Brain pericyte (primary cell): ENCODE data around the gene C10orf105.

Experiments used
- DNase-seq: peaks from one replicate; pipeline ENCODE4 v3.0.0-alpha.2; 2012; ENCODE audit warnings: low read depth, low spot score

The C10orf105 gene

DNA sequence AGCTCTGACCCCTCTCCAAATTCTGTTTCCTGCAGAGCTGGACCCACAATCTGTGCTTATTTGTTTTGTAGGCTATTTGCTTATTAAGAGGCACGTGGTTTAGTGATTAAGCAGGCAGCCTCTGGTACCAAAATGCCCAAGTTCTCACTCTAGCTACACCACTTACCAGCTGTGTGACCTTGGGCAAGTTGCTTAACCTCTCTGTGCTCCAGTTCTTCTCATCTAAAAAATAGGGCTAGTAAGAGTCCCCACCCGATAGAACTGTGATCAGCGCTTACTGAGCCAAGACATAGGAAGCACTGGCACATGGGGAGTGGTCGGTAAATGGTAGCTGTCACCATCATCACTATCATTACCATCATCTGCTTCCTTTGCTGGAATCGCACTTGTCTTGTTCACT is 20.8 kb downstream of the C10orf105 start:
- DNase-seq: no peak

DNA sequence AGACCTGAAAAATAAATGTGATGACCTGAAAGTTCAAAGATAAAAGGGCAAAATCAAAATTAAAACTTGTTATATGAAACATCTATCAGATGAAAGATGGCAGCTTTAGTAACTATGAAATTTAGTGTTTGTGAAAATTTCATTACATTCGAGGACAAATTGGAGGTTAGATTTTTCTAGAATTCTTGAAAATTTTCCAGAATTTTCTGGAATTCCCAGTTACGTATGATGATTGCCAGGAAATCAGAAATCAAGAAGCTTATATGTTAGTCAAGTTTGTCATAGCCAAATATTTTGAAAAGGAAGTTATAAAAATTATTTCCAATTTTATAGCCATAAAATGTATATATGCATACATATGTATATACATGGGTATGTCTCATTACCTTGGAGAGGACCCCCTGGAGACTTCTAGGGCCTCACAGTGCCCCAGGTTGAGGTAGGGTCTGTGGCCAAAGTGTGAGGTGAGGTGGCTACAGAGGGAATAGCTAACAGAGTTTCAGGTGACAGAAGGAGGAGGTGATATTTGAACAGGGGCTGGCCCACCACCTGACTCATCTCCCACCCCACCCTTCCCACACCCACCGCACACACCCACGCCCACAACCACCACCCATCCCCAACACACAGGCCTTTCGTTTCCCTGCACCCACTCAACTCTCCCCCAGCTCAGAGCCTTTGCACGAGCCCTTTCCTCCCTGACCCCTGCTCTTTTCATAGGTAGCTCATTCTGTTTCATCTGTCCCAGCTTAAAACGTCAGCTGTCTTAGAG is 21.5 kb downstream of the C10orf105 start:
- no peak for DNase-seq

DNA sequence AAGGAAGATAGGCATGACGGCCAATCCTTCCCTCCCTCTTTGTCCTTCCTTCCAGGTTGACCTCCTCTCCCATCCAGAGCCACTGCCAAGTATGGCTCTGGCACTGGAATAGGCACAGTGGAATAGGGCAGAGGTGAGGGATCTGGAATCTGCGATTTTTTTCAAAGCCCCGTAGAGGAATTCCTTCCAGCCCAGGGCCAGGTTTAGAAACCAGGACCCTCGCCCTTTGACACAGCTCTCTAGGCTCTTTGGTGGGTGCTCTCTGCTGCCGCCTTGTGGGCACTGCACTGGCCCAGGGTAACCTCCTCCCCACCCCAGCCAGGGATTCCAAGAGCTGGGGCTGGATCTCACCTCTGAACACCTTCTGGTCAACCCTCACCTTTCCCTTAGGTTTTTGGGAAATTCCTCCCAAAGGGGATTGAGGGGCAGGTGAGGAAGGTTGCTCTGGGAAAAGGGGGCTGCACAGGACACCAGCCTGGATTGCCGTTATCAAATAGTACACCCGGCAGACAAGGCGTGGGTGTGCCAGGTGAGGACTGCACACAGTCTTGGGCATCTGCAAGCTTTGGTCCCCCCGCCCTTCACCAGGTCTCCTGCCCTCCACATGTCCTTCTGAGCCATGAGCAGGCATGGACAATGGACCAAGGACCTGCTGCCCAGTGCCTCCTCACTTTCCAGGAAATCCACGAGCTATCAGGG is 22.8 kb downstream of the C10orf105 start:
- DNase-seq: no peak

DNA sequence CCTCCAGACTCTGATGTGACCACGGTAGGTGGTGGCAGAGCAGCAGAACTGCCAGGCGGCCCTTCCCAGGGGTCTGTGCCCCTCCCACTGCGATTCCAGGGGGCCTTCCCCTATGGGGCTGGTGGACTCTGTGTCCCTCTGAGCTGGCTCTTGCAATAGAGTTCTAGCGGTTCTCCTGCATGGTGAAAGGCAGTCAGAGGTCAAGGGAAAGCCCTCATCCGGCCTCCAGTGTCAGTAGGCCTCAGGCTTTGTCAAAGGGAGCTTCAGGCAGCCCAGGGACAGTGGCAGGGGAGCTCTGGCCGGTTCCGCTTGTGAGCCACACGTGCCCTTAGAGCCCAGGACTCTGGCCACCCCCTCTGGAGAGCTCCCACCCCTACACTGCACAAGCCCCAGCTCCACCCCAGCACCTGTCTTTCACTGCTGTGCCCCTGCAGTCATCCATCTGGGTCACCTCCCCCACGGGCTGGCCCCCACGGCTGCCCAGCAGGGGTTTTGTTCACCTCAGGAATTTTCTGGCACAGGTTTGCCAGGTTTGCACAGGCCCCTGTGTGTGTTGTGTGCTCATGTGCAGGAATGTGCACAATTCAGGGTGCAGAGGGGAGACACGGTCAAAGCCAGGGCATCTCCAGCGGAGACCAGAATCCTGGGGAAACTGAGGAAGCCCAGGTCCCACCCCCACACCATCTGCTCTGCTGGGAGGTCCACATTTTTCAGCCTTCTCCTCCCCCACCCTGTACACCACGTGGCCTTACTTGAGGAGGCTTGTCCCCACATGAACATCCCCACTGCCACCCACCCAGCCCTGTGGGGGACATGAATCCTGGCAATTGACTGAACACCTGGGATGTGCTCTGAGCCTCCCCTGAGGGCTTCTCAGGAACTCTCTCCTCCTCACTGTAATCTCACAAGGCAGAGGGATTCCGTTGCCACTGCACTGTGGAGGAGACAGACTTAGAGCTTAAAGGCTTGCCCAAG is 23.8 kb downstream of the C10orf105 start:
- DNase-seq: no peak

DNA sequence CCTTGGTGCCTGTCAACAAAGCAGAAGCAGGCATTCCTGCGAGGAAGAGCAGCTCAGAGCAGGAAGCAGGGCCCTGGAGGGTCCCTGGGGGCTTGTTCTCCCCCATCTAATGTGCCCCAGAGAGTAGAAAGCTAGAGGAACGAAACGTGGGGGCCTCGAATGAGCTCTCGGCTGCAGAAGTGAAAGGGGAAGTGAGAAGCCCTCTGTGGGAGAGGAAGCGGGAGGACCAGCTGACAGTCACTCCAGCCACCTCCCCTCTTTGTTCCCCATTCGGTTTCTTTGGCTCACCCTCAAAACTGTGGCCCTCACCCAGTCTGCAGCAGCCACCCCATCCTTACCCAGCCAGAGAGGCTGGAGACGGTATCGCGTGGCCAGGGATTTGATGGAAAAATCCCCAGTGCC is 25.0 kb downstream of the C10orf105 start:
- no peak for DNase-seq

DNA sequence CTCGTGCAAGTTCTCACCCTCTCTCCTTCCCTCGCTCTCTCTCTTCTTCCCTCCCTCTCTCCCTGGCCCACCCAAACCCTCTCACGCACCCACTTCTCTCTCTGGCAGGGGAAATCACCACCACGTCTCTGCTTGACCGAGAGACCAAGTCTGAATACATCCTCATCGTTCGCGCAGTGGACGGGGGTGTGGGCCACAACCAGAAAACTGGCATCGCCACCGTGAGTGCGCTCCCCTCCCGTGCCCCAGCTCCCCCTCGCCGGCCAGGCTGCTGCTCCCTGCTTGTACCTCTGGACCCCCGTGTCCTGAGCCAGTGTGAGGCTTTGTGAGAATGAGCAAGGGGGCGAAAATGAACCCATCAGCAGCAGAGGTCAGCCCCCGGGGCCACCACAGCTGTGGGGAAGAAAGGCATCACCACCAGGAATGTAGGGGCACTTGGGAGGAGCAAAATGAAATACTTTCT is 25.5 kb downstream of the C10orf105 start:
- no peak for DNase-seq

DNA sequence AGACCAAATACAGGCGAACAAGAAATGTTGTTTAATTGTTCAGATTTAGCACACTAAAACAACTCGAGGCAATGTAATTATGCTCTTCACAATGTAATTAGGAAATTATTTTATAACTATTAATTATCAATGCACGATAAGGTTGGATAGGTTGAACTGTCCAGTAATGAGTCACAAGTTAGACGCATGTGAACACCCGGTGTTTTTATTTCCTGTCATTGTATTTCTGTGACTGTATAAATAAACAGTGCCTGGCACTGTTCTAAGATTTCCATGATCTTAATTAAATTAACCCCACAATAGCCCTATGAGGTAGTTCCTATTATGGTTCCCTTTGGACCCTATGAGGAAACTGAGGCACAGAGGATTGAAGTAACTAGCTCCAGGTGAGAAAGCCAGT is 26.2 kb downstream of the C10orf105 start:
- no peak for DNase-seq

DNA sequence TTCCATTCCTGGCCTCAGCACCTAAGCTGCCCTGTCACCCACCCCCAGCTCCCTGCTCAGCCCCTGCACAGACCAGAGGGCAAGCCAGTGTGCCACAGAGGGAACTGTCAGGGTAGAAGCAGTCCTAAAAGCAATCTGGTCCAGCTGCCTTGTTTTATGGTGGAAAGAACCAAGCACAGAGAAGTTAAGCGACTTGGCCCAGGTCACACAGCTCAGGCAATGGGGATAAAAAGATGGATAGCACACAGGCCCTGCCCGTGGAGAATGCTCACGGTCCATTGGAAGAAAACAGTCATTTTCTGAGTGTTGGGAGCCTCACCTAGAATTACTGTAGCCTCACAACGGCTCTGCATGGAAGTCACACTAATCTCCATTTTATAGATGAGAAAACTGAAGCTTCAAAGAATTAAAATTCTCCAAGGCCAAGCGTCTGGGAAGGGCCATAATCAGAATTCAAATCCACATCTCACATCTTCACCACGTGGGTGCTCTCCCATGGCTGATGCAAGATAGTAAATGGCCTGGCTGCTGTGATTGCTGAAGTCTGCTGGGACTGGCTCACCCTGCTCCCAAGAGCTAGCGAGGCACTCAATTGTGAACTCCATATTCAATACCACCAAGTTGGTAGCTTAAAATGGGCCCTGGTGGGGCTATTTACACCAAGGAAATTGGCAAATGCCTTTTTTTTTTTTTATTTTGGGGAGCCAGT is 26.8 kb downstream of the C10orf105 start:
- no peak for DNase-seq

DNA sequence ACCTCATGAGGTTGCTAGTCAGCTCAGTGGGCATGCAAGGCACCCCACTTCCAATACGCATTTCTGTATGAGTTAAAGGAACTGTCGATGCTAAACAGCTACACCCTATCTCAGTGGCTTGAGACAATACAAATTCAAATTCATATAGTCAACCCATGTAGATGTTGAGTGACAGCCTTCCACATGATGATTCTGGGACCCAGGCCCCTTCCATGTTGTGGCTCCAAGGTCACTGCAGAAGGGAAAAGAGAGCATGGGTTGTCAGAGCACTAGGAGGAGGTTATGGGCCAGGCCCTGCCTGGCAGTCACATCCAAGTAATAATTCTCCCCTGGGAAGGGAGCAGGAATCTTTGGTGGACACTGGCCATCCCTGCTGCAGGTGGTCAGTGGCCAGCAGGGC is 28.2 kb downstream of the C10orf105 start:
- no peak for DNase-seq

DNA sequence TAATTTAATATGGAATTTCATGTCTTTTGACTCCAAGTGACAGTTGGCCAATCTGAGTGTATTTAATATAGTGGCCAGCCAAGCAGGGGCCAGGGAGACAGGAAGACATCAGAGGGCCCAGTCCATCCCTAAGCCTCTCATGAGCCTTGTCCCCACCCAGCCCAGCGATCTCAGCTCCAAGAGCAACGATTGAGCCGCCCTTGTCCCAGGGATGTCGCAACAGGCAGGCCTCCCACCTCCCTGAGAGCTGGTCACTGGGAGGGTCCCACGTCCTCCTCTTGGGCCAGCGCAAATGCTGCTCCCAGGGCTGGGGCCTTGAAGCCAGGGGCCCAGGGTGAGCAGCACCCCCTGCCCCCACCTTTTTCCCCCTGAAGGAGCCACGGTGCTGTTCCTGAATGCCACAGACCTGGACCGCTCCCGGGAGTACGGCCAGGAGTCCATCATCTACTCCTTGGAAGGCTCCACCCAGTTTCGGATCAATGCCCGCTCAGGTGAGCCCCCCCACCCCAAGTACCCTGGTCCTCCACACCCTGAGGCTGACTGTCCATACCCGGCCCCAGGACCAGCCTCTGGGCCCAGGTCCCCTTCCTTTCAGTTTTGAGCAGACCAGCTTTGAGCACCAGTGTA is 29.4 kb downstream of the C10orf105 start:
- DNase-seq: no peak

DNA sequence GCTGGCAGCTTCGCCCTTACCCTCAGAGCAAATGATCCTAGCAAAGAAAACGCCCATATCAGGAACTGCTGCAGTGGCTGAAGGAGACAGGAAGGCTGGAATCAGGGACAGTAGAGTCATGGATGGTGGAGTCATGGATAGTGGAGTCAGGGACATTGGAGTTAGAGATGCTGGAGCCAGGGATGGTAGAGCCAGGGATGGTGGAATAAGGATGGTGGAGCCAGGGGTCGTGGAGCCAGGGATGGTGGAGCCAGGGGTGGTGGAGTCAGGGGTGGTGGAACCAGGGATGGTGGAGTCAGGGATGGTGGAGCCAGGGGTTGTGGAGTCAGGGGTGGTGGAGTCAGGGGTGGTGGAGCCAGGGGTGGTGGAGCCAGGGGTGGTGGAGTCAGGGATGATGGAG is 31.3 kb downstream of the C10orf105 start:
- DNase-seq: no peak

DNA sequence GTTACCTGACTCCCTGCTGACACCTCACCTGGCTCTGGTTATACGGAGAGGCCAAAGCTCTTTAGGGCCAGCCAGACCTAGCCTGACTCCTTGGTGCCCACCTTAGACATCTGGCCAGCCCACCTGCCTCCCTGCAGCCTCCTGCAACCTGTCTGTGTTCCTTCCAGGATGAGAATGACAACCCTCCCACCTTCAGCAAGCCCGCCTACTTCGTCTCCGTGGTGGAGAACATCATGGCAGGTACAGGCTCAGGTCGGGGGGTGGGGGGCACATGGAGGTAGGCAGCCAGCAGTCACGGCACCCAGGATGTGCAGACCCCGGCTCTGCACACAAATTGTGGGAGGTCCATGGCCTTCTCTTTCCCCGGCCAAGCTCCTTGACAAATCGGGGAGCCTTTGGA is 32.1 kb downstream of the C10orf105 start:
- no peak for DNase-seq

DNA sequence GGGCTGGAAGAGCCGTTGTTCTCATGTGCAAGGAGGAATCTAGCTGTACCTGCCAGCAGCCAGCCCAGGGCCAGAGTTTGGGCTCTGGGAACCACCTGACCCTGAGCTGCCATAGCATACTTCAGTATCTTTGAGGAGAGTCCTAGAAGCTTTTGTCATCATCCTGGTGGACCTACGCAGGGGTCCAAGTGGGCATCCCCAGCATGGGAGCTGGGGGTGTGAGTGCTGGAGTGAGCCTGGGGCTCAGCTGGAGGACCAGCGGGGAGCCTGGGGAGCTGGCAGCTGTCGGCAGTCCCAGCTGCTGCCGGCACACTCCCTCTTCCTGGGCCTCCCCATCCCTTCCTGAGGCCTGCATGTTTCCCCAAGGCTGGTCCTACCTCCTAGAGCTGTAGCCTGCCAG is 32.5 kb downstream of the C10orf105 start:
- no peak for DNase-seq

DNA sequence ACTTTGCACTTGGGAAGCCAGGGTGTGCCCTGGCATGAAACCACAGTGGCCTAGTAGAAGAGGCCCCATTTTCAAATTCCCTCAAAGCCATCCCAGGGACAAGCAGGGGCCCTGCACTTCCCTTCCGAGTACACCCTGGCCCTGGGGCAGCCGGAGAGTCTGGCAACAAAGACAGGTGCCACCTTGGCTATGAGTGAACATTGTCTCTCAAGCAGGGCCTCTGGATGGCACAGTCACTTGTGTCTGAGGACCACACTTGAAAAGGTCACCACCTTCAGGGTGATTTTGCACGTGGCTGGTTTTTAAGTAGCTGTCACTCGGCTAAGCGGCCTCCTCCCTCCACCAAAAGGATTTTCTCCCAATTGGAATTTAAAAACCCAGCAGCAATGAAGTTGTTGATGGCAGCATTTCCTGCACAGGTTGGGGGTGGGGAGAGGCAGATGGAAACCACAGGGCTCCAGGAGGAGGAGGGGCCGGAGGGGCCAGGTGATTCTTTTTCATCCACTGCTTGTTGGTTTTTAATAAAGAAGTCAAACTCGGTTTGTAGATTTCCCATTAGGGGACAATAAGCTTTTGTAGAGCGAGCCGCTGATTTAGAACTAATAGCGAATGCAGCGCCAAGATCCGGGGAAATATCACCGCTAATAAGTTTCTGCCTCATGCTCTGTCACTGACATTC is 33.9 kb downstream of the C10orf105 start:
- no peak for DNase-seq

DNA sequence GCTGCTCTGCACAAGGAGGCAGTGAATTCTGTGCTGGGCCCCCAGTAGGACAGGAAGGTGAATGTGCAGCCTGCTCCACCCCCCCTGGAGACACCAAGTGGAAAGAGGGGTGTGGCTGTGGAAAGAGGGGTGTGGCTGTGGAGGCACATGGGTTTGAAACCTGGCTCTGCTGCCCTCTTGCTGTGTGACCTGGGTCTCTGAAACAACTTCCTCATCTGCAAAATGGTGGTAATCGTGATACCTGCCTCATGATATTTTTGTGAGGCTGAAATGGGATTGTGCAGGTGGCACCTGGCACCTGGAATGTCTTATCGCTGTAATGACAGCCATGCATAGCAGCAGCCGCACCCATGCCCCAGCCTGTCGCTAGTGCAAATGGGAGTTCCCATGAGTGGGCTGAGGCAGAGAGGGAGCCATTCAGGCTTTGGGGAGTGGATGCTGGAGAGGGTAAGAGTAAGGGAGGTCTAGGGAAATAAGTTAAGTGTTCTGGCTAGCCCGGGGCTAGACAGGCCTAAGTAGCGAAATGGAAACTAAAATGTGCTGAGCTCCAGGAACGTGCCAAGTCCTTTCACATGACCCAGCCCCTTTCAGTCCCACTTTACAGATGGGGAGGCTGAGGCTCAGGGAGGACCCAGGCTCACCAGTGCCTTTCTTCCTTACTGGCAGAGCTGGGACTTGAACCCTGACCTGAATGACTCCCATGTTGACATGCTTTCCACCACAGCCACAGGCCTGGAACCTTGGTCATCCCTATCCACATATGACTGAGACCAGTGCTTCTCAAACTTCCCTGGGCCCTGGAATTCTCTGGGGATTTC is 35.0 kb downstream of the C10orf105 start:
- no peak for DNase-seq

DNA sequence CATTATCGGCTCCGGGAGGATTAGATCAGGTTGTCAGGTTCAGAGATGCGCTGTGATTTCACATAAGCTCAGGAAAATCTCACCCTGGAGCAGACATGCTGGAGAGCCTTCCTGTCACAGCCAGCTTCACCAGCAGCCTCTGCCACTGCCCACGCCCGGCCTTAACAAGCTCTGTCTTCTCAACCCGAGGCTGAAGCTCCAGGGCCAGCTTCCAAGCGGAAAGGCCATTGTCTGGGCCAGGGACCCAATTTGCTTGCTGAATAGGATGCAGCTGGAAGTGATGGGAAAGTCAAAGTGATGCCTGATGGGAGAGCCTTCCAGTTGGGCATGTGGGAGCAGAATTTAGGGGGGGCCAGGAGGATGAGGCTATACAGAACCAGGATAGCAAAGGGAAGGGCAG is 36.3 kb downstream of the C10orf105 start:
- no peak for DNase-seq

DNA sequence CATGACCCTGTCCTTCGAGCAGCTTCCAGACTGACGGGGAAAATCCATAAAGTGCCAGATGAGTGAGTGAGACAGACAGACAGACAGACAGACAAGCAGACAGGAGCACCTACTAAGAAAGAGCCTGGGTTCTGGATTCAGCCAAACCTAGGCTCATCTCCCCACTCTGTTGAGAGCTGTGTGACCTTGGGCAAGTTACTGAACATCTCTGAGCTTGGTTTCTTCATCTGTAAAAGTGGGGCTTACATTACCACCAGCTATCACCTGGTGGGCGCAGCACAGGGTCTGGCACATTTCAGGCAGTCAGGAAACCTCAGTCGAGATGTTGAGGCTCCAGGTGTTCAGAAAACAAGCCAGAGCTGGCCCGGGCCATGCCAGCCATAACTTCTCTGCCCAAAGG is 37.6 kb downstream of the C10orf105 start:
- no peak for DNase-seq

DNA sequence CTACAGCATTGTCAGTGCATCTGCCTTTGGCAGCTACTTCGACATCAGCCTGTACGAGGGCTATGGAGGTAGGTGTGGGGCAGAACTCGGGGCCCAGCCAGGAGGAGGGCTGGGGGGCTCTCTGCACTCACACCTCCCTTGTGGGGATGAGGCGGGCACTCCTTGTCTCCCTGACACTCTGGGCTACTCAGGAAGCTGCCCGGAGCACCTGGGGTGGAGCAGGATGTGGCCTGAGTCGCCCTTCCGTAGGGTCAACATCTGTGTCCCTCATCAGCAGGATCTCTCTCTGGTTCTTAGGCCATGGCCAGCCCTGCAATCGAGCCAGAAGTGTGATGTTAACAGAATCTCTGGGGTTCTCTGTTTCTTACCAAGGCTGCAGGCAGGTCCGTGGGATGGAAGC is 40.2 kb downstream of the C10orf105 start:
- DNase-seq: no peak

DNA sequence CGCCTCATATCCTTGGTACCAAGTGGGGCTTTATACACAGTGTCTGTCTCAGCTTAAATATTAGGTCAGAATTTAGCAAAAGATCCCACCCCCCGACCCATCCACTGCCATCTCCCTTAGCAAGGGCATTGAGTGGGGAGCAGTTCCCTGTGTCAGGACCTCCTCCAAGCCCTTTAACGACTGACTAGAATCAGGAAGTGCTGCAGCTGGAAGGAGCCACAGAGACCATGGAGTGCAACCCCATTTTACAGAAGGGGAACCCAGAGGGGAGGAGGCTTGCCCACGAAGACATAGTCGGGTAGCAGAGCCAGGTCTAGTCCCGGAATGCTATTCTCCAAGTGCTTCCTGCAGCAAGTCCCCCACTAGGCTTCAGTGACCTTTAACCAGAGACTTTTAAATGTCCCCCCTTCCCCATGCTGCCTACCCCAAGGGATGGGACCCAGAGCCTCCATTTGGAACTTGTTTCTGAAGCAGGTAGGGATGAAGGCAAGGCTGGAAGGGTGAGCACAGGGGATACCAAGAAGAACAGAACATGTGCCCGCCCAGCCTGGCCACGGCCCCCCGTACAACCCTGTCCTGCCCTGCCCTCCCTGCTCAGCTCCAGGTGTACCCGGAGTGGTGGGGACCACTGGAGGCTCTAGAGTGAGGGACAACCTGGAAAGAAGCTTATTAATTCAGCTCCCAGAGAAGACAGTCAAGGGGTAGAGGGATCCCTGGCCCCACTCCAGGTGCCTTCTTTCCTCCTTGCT is 41.3 kb downstream of the C10orf105 start:
- no peak for DNase-seq
